GM23248 (cell line): ENCODE measurements around the gene CLCN1. TPM values are rescaled to one million over a fixed set of nuclear protein-coding genes. Genes with fewer than 3 reads are reported as not detected.

ENCODE experiments used
- DNase-seq: peaks from one replicate; pipeline ENCODE4 v3.0.0-alpha.2; 2015
- H2AFZ ChIP-seq: fragments of 200-600 bp; sonication (generic); 2 replicates; pipeline ENCODE4 v1.6.1; 2016; ENCODE audit warnings: antibody characterized with exemption
- H3F3A ChIP-seq: fragments of 200-600 bp; sonication (generic); 2 replicates; pipeline ENCODE4 v1.6.1; 2016; ENCODE audit warnings: mild to moderate bottlenecking, antibody characterized with exemption, mixed run types; ENCODE audit not compliant: insufficient read depth
- H3K27ac ChIP-seq: fragments of 200-600 bp; sonication (generic); 2 replicates; pipeline ENCODE4 v1.5.1; 2016; ENCODE audit warnings: mild to moderate bottlenecking
- H3K27me3 ChIP-seq: fragments of 200-600 bp; sonication (generic); replicated peaks from 2 replicates; pipeline ENCODE4 v1.6.1; 2016; ENCODE audit warnings: mild to moderate bottlenecking; ENCODE audit not compliant: insufficient read depth
- H3K36me3 ChIP-seq: fragments of 200-600 bp; sonication (generic); 2 replicates; pipeline ENCODE4 v1.6.1; 2016; ENCODE audit warnings: low read depth, mild to moderate bottlenecking
- H3K4me1 ChIP-seq: fragments of 200-600 bp; sonication (generic); 2 replicates; pipeline ENCODE4 v1.6.1; 2016; ENCODE audit warnings: mild to moderate bottlenecking; ENCODE audit not compliant: insufficient read depth
- H3K4me2 ChIP-seq: fragments of 200-600 bp; sonication (generic); one replicate; pipeline ENCODE4 v1.6.1; 2016; ENCODE audit warnings: mild to moderate bottlenecking; ENCODE audit not compliant: unreplicated experiment
- H3K4me3 ChIP-seq: fragments of 200-600 bp; sonication (generic); 2 replicates; pipeline ENCODE4 v1.5.1; 2016; ENCODE audit warnings: mild to moderate bottlenecking
- H3K79me2 ChIP-seq: fragments of 200-600 bp; sonication (generic); 2 replicates; pipeline ENCODE4 v1.6.1; 2016; ENCODE audit warnings: mild to moderate bottlenecking; ENCODE audit not compliant: insufficient read depth
- H3K9ac ChIP-seq: fragments of 200-600 bp; sonication (generic); 2 replicates; pipeline ENCODE4 v1.6.1; 2016; ENCODE audit warnings: mild to moderate bottlenecking
- H3K9me2 ChIP-seq: fragments of 200-600 bp; sonication (generic); 2 replicates; pipeline ENCODE4 v1.6.1; 2016; ENCODE audit warnings: mixed run types, mild to moderate bottlenecking, moderate library complexity; ENCODE audit not compliant: insufficient read depth
- H3K9me3 ChIP-seq: fragments of 200-600 bp; sonication (generic); one replicate; pipeline ENCODE4 v1.6.1; 2017; ENCODE audit warnings: low read depth
- H4K20me1 ChIP-seq: fragments of 200-600 bp; sonication (generic); 2 replicates; pipeline ENCODE4 v1.6.0; 2016; ENCODE audit not compliant: insufficient read depth
- EZH2 ChIP-seq: fragments of 200-600 bp; sonication (generic); IDR thresholded peaks from 2 replicates; pipeline ENCODE4 v1.6.1; 2018; ENCODE audit warnings: antibody characterized with exemption, mild to moderate bottlenecking; ENCODE audit not compliant: insufficient read depth, poor library complexity, severe bottlenecking
- EZH2phosphoT487 ChIP-seq: fragments of 200-600 bp; sonication (generic); IDR thresholded peaks from 2 replicates; pipeline ENCODE4 v1.6.1; 2018; ENCODE audit warnings: antibody characterized with exemption, moderate library complexity, mild to moderate bottlenecking, low read depth; ENCODE audit not compliant: insufficient read depth
- WGBS, 2 experiments: methylation state at CpG; one replicate each; pipeline ENCODE4 v1.1.6; 2015 to 2017; ENCODE audit warnings: low lambda C conversion rate in 2 of 2, low coverage in 1 of 2; ENCODE audit errors: missing lambda C conversion rate in 2 of 2; 5-methylcytosine and 5-hydroxymethylcytosine counted together
- in situ Hi-C: fragments of 300-500 bp; cut with MboI; formaldehyde crosslinking; loops from 2 replicates; pipeline ENCODE4 v1.15.0; 2020
- polyA plus RNA-seq: library from polyadenylated mRNA; unstranded; fragments of >200 nt; fragmentation: Nextera tagmentation; extraction: Ambion mirVana; gene quantifications from 2 replicates; pipeline ENCODE4 v1.2.1, GENCODE V29; 2016
- total RNA-seq: library from RNA; depleted of rRNA; stranded (reverse); fragments of >200 nt; shearing (Covaris generic); gene quantifications from 2 replicates; pipeline ENCODE4 v1.2.3, GENCODE V29; 2014

The CLCN1 gene
- total and polyA plus RNA-seq, 2 experiments from 2014 or later, result not detected

- no peak overlapping the region for H3K9ac ChIP-seq
These were observed 20.0 kb upstream of the CLCN1 start for GRCh38 chr7:143295870-143296269.

DNA sequence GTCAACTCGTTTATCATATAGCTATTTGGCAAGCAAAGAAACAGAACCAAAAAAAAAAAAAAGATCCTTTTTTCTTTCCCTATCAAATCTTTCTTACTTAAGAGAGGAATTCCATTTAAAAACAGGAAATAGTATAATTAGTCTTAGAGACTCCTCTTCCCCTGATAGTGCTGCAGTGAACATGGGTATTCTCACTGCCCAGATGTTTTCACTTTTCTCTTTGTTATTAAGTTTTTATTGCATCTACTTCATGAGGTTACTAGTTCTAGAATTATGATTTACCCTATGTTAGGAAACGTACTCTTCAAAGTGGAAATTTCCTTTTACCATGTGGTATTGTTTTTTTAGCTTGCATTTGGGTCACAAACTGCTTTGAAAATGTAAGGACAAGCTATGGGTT is 19.2 kb upstream of the CLCN1 start:
- TF ChIP-seq EZH2 (no peak), EZH2phosphoT487 (no peak)
- H3K27ac ChIP-seq, result no peak overlapping the region
- WGBS, 2 experiments, result 48 to 51% methylated on average over 2 of the region's 2 CpGs
- in situ Hi-C loops, result no loop called here
- H2AFZ ChIP-seq, result no peak overlapping the region
- H3K4me2 ChIP-seq, result no peak overlapping the region
- H3K9ac ChIP-seq, result no peak overlapping the region
- H3F3A ChIP-seq, result peaks cover 24% of the 10 kb centered on the region
- H3K4me3 ChIP-seq, result no peak overlapping the region
- H3K4me1 ChIP-seq, result peaks cover 12% of the 10 kb centered on the region
- no peaks in the 10 kb centered on the region for H3K27me3 ChIP-seq
- H3K36me3 ChIP-seq, result peaks cover 61% of the 10 kb centered on the region
- H3K79me2 ChIP-seq, result peaks cover 44% of the 10 kb centered on the region
- DNase-seq, result no peak
- no peaks in the 10 kb centered on the region for H4K20me1 ChIP-seq
- no peaks in the 10 kb centered on the region for H3K9me3 ChIP-seq
- H3K9me2 ChIP-seq, result no peaks in the 10 kb centered on the region

More at GRCh38 chr7:143295870-143296269, 20.0 kb upstream of the CLCN1 start:
- H3K79me2 ChIP-seq, result peaks cover 52% of the 10 kb centered on the region
- in situ Hi-C loops, result no loop called here
- DNase-seq, result no peak
- no peak overlapping the region for H3K4me2 ChIP-seq
- H4K20me1 ChIP-seq, result no peaks in the 10 kb centered on the region
- H3F3A ChIP-seq, result peaks cover 24% of the 10 kb centered on the region
- no peaks in the 10 kb centered on the region for H3K9me3 ChIP-seq
- no peaks in the 10 kb centered on the region for H3K9me2 ChIP-seq
- peaks cover 54% of the 10 kb centered on the region for H3K36me3 ChIP-seq
- H3K4me1 ChIP-seq, result peaks cover 16% of the 10 kb centered on the region
- H3K27ac ChIP-seq, result no peak overlapping the region
- no peak overlapping the region for H2AFZ ChIP-seq
- no peaks in the 10 kb centered on the region for H3K27me3 ChIP-seq
- TF ChIP-seq EZH2 (no peak), EZH2phosphoT487 (no peak)
- no peak overlapping the region for H3K4me3 ChIP-seq

GRCh38 chr7:143299346-143299745 is 16.6 kb upstream of the CLCN1 start:
- no peak overlapping the region for H3K4me3 ChIP-seq
- H3F3A ChIP-seq, result peaks cover 24% of the 10 kb centered on the region
- no peak overlapping the region for H2AFZ ChIP-seq
- no peaks in the 10 kb centered on the region for H3K9me2 ChIP-seq
- H3K9ac ChIP-seq, result no peak overlapping the region
- H3K79me2 ChIP-seq, result peaks cover 19% of the 10 kb centered on the region; the same call in 1 of the 2 replicates
- H3K27me3 ChIP-seq, result no peaks in the 10 kb centered on the region
- H3K27ac ChIP-seq, result peak overlapping the region; percentile 41
- H3K4me1 ChIP-seq, result peaks cover 12% of the 10 kb centered on the region
- 39 to 41% methylated on average over 2 of the region's 2 CpGs for WGBS, 2 experiments
- H3K36me3 ChIP-seq, result peaks cover 73% of the 10 kb centered on the region
- no peaks in the 10 kb centered on the region for H3K9me3 ChIP-seq
- no peaks in the 10 kb centered on the region for H4K20me1 ChIP-seq
- peak overlapping the region; percentile 9 for H3K4me2 ChIP-seq
- TF ChIP-seq EZH2phosphoT487 (no peak), EZH2 (no peak)
- DNase-seq, result peak; percentile 77
- in situ Hi-C loops, result no loop called here

DNA sequence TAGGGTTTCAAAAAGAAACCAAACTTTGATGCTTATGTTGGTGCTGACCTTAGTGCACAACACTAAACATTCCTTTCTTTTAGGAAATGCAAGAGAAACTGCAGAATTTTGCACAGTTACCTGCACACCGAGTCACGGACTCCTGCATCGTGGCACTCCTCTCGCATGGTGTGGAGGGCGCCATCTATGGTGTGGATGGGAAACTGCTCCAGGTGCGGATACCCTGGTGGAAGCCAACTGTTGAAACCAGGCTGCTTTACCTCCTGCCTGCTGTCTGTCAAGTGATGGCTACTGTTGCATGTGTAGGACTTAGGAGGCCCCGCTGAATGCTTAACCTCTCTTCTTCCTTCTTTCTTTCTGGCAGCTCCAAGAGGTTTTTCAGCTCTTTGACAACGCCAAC is 16.1 kb upstream of the CLCN1 start:
- Histone ChIP-seq H3K4me2 (peak overlapping the region; percentile 9), H3K9me3 (no peaks in the 10 kb centered on the region), H3K27me3 (no peaks in the 10 kb centered on the region), H3F3A (peaks cover 24% of the 10 kb centered on the region), H3K9me2 (no peaks in the 10 kb centered on the region), H2AFZ (no peak overlapping the region), H3K79me2 (0 out of 2 replicates have a peak, but pooled peaks cover 16% of the 10 kb centered on the region), H3K4me1 (peaks cover 12% of the 10 kb centered on the region), H3K9ac (no peak overlapping the region), H3K36me3 (peaks cover 73% of the 10 kb centered on the region), H3K4me3 (no peak overlapping the region), H3K27ac (peak overlapping the region; percentile 41), H4K20me1 (no peaks in the 10 kb centered on the region)
- TF ChIP-seq EZH2, result no peak
- WGBS, 2 experiments, result 86 to 88% methylated on average over 8 of the region's 8 CpGs
- DNase-seq, result peak; percentile 22
- in situ Hi-C loops, result no loop called here
